ENCODE data around the gene MRPS18C. TPM values are rescaled to one million over a fixed set of nuclear protein-coding genes. Genes with fewer than 3 reads are reported as not detected.
A peak's percentile ranks its signal among the peaks of the same experiment; 100 is the strongest.

The MRPS18C gene
- polyA plus RNA-seq (2011; rRNA removed): 58.5 and 67.4 TPM in 2 replicates
- polyA plus RNA-seq (2012; cell fraction: cytosol; rRNA removed): 25.3 and 33.4 TPM in 2 replicates
- 7.8 and 12.5 TPM in 2 replicates for polyA plus RNA-seq (2012; cell fraction: nucleus; rRNA removed)
- polyA plus RNA-seq (2017; fragmentation: RNase III; extraction: RNeasy Plus Mini Kit Qiagen cat#74134 plus additional on column Dnase treatment): 127 to 132 TPM (median 132 TPM) in 3 replicates
- polyA minus RNA-seq (2011; rRNA and poly(A)+ RNA removed): 9.9 and 14.1 TPM in 2 replicates

DNA sequence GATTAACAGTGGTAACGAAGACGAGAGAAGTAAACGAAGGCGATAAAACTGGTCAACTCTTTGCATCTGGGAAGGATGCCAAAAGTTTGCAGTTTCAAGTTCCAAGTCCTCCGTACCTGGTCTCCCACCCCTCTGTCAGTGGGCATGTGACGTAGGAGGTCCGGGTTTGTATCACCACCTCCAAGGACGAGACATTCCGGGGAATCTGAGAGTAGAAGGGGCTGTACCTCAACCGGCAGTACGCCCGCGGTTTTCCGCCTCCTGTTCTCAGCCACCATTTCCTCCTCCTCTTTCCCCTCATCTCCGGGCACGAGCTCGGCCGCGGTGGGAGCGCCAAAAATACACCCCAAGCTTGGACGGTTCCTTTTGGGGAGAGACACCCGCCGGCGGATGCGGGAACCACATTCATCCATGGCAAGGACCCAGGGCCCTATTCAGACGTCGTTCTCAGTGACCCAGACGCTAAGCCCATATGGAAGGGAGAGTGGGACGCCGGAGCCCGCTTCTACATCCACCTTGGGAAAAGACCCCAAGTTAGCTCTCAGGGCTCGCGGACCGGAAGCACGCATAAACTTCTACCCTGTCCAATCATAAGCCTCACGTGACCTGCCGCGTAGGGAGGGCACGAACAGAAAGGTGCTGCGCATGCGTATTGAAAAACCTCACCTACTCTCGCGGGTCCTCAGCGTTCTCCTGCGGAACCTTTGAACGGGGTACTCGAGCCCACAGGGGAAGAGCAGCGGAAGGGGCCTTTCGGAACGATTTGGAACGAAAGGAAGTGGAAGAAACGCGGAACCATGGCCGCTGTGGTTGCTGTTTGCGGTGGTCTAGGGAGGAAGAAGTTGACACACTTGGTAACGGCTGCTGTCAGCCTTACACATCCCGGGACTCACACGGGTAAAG, at the start of gene MRPS18C, which contains the start of gene HELQ:
MRPS18C (plus strand) TSS at position 778 of the 903 bp plus-strand sequence; CDS start at position 798, 20 bp downstream.
HELQ (minus strand) TSS at position 543 of the 903 bp plus-strand sequence; CDS start at position 413, 130 bp downstream.
- peak within 1 kb of the TSS; percentile 90 to 92 for H3K27ac ChIP-seq
- peak; percentile 93 to 98 for DNase-seq (ENCODE audit: low read depth in 1 of 2, low spot score in 1 of 2)
- WGBS (ENCODE audit: missing lambda C conversion rate): under 1% methylated on average over 53 of the region's 58 CpGs
- peaks cover 20% of the 10 kb centered on the region; the same call in 2 of the 3 replicates for H3K4me1 ChIP-seq
- peak; percentile 97 to 98 for ATAC-seq
- peak within 1 kb of the TSS; percentile 98 for H3K4me2 ChIP-seq
- POLR2A ChIA-PET: interaction anchor here (0.8 to 2.9 kb wide), 7 partner anchors 8 to 346 kb away, joined by 3 to 13 read pairs (median 3); partner anchors contain the start of genes ABRAXAS1 and COQ2
- no peaks in the 10 kb centered on the region for H3K9me3 ChIP-seq
- peak within 1 kb of the TSS; percentile 88 for H3K4me3 ChIP-seq
- CTCF ChIA-PET: interaction anchor here (0.8 kb wide), 1 partner anchor 14 kb away, joined by 3 read pairs; no protein-coding TSS in a partner anchor
- FAIRE-seq: no peak
- TF ChIP-seq HOXB13 (CRISPR knock-in tag; IDR thresholded peaks at IDR 0.05; ENCODE audit: low read depth) (no peak), KDM5A (IDR thresholded peaks at IDR 0.05) (peak; percentile 94), CHD4 (IDR thresholded peaks at IDR 0.05; ENCODE audit: borderline replicate concordance) (no peak), RCOR1 (IDR thresholded peaks at IDR 0.05; ENCODE audit: low read depth, low read length) (no peak), CBX2 (IDR thresholded peaks at IDR 0.05; ENCODE audit: borderline replicate concordance, low read depth) (no peak), ZC3H11A (IDR thresholded peaks at IDR 0.05) (peak; percentile 19; the same call in 1 of the 2 replicates), ZFP36 (IDR thresholded peaks at IDR 0.05; ENCODE audit: borderline replicate concordance, partially characterized antibody) (no peak), EHF (CRISPR knock-in tag; IDR thresholded peaks at IDR 0.05) (no peak), SMC3 (IDR thresholded peaks at IDR 0.05) (peak; percentile 32; the same call in 1 of the 3 replicates), HDAC2 (IDR thresholded peaks at IDR 0.05) (no peak; the same call in 1 of the 2 replicates), NR3C1 (IDR thresholded peaks at IDR 0.05) (no peak), RARB (CRISPR knock-in tag; IDR thresholded peaks at IDR 0.05) (no peak), ZSCAN20 (CRISPR knock-in tag; IDR thresholded peaks at IDR 0.05) (no peak), CBX8 (IDR thresholded peaks at IDR 0.05) (no peak), KDM1A (IDR thresholded peaks at IDR 0.05; ENCODE audit: low read depth) (no peak), NFE2L2 (conservative IDR thresholded peaks at IDR 0.05; ENCODE audit: low read length) (no peak), NPAS2 (CRISPR knock-in tag; IDR thresholded peaks at IDR 0.05; ENCODE audit: borderline replicate concordance) (no peak), SREBF2 (IDR thresholded peaks at IDR 0.05) (no peak), EHMT2 (IDR thresholded peaks at IDR 0.05; ENCODE audit: low read depth) (no peak), RAD21 (conservative IDR thresholded peaks at IDR 0.05 in 1 of 2, IDR thresholded peaks at IDR 0.05 in 1 of 2) (no peak), PHF8 (IDR thresholded peaks at IDR 0.05; ENCODE audit: borderline replicate concordance, low read depth) (peak; percentile 71)
- TF ChIP-seq, protein P1, sequence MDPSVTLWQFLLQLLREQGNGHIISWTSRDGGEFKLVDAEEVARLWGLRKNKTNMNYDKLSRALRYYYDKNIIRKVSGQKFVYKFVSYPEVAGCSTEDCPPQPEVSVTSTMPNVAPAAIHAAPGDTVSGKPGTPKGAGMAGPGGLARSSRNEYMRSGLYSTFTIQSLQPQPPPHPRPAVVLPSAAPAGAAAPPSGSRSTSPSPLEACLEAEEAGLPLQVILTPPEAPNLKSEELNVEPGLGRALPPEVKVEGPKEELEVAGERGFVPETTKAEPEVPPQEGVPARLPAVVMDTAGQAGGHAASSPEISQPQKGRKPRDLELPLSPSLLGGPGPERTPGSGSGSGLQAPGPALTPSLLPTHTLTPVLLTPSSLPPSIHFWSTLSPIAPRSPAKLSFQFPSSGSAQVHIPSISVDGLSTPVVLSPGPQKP (IDR thresholded peaks at IDR 0.05; ENCODE audit: low read depth, low read length): no peak
- TF ChIP-seq, protein P2, sequence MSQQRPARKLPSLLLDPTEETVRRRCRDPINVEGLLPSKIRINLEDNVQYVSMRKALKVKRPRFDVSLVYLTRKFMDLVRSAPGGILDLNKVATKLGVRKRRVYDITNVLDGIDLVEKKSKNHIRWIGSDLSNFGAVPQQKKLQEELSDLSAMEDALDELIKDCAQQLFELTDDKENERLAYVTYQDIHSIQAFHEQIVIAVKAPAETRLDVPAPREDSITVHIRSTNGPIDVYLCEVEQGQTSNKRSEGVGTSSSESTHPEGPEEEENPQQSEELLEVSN (IDR thresholded peaks at IDR 0.05; ENCODE audit: borderline replicate concordance, low read depth): 0 out of 2 replicates have a peak, but pooled peaks have one; percentile 33
- TF ChIP-seq, protein P3, sequence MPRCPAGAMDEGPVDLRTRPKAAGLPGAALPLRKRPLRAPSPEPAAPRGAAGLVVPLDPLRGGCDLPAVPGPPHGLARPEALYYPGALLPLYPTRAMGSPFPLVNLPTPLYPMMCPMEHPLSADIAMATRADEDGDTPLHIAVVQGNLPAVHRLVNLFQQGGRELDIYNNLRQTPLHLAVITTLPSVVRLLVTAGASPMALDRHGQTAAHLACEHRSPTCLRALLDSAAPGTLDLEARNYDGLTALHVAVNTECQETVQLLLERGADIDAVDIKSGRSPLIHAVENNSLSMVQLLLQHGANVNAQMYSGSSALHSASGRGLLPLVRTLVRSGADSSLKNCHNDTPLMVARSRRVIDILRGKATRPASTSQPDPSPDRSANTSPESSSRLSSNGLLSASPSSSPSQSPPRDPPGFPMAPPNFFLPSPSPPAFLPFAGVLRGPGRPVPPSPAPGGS (IDR thresholded peaks at IDR 0.05): peak; percentile 65; the same call in 2 of the 3 replicates
- TF ChIP-seq, protein P4, sequence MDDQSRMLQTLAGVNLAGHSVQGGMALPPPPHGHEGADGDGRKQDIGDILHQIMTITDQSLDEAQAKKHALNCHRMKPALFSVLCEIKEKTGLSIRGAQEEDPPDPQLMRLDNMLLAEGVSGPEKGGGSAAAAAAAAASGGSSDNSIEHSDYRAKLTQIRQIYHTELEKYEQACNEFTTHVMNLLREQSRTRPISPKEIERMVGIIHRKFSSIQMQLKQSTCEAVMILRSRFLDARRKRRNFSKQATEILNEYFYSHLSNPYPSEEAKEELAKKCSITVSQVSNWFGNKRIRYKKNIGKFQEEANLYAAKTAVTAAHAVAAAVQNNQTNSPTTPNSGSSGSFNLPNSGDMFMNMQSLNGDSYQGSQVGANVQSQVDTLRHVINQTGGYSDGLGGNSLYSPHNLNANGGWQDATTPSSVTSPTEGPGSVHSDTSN (IDR thresholded peaks at IDR 0.05): peak; percentile 67
- TF ChIP-seq, protein P5, sequence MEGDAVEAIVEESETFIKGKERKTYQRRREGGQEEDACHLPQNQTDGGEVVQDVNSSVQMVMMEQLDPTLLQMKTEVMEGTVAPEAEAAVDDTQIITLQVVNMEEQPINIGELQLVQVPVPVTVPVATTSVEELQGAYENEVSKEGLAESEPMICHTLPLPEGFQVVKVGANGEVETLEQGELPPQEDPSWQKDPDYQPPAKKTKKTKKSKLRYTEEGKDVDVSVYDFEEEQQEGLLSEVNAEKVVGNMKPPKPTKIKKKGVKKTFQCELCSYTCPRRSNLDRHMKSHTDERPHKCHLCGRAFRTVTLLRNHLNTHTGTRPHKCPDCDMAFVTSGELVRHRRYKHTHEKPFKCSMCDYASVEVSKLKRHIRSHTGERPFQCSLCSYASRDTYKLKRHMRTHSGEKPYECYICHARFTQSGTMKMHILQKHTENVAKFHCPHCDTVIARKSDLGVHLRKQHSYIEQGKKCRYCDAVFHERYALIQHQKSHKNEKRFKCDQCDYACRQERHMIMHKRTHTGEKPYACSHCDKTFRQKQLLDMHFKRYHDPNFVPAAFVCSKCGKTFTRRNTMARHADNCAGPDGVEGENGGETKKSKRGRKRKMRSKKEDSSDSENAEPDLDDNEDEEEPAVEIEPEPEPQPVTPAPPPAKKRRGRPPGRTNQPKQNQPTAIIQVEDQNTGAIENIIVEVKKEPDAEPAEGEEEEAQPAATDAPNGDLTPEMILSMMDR (IDR thresholded peaks at IDR 0.05): no peak
- TF ChIP-seq, protein P6, sequence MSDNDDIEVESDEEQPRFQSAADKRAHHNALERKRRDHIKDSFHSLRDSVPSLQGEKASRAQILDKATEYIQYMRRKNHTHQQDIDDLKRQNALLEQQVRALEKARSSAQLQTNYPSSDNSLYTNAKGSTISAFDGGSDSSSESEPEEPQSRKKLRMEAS (IDR thresholded peaks at IDR 0.05): peak; percentile 80
- TF ChIP-seq, protein P7, sequence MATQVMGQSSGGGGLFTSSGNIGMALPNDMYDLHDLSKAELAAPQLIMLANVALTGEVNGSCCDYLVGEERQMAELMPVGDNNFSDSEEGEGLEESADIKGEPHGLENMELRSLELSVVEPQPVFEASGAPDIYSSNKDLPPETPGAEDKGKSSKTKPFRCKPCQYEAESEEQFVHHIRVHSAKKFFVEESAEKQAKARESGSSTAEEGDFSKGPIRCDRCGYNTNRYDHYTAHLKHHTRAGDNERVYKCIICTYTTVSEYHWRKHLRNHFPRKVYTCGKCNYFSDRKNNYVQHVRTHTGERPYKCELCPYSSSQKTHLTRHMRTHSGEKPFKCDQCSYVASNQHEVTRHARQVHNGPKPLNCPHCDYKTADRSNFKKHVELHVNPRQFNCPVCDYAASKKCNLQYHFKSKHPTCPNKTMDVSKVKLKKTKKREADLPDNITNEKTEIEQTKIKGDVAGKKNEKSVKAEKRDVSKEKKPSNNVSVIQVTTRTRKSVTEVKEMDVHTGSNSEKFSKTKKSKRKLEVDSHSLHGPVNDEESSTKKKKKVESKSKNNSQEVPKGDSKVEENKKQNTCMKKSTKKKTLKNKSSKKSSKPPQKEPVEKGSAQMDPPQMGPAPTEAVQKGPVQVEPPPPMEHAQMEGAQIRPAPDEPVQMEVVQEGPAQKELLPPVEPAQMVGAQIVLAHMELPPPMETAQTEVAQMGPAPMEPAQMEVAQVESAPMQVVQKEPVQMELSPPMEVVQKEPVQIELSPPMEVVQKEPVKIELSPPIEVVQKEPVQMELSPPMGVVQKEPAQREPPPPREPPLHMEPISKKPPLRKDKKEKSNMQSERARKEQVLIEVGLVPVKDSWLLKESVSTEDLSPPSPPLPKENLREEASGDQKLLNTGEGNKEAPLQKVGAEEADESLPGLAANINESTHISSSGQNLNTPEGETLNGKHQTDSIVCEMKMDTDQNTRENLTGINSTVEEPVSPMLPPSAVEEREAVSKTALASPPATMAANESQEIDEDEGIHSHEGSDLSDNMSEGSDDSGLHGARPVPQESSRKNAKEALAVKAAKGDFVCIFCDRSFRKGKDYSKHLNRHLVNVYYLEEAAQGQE (IDR thresholded peaks at IDR 0.05): peak; percentile 84
